ENCODE measurements around the gene DRC7.

- TF ChIP-seq CTCF (conservative IDR thresholded peaks at IDR 0.05) (no peak), EZH2 (IDR thresholded peaks at IDR 0.05; ENCODE audit: low read depth) (no peak)
These were observed 44.8 kb upstream of the DRC7 start for GRCh38 chr16:57649846-57650245.
